Measurements from ENCODE around the gene BMPR1A. TPM values are rescaled to one million over a fixed set of nuclear protein-coding genes. Genes with fewer than 3 reads are reported as not detected.

Gene BMPR1A
- total and polyA plus RNA-seq, 10 of the 15 experiments (the other 5 are each of a cell fraction or from before 2014, with no cell fraction given): 2.3 to 22.7 (median 13.1) TPM

DNA sequence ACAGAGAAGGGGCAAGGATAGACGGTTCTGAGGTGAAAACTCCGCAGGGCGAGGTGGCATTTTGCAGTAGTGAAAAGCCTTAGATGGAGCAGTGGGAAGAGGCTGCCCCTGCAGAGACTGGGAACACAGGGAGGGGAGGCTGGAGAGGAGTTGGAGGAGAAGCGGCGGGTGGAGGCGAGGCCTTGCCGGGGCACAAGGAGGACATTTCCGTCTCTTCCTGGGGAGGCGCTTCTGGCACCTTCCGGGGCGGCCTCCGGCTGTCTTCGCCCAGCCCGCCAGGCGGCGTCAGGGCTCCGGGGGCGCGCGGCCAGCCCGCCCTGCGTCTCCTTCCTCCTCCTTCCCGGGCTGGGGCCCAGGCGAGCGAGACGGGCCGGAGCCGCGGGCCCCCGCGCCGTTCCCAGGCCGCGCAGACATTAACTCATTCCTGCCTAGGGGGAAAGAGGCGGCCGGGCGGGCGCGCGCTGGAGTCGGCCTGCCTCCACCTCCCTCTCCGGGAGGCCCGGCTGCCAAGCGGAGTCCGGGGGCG lies 45.4 kb upstream of the BMPR1A start (continued):
- TF ChIP-seq, protein P1, sequence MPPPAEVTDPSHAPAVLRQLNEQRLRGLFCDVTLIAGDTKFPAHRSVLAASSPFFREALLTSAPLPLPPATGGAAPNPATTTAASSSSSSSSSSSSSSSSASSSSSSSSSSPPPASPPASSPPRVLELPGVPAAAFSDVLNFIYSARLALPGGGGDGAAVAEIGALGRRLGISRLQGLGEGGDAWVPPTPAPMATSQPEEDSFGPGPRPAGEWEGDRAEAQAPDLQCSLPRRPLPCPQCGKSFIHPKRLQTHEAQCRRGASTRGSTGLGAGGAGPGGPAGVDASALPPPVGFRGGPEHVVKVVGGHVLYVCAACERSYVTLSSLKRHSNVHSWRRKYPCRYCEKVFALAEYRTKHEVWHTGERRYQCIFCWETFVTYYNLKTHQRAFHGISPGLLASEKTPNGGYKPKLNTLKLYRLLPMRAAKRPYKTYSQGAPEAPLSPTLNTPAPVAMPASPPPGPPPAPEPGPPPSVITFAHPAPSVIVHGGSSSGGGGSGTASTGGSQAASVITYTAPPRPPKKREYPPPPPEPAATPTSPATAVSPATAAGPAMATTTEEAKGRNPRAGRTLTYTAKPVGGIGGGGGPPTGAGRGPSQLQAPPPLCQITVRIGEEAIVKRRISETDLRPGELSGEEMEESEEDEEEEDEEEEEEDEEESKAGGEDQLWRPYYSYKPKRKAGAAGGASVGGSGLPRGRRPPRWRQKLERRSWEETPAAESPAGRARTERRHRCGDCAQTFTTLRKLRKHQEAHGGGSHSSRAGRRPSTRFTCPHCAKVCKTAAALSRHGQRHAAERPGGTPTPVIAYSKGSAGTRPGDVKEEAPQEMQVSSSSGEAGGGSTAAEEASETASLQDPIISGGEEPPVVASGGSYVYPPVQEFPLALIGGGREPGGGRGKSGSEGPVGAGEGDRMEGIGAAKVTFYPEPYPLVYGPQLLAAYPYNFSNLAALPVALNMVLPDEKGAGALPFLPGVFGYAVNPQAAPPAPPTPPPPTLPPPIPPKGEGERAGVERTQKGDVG (CRISPR knock-in tag; IDR thresholded peaks at IDR 0.05): no peak
- TF ChIP-seq STAT3 (IDR thresholded peaks at IDR 0.05; ENCODE audit: low read depth, low read length) (no peak), RBBP5 (conservative IDR thresholded peaks at IDR 0.05) (no peak), POU2F2 (IDR thresholded peaks at IDR 0.05; ENCODE audit: borderline replicate concordance, low read depth, low read length) (peak; percentile 48; the same call in 2 of the 3 replicates), PML (IDR thresholded peaks at IDR 0.05; ENCODE audit: low read length) (0 out of 2 replicates have a peak, but pooled peaks have one; percentile 48), SRF (IDR thresholded peaks at IDR 0.05; ENCODE audit: low read depth in 2 of 2, low read length in 2 of 2) (peak; percentile 17 to 24; a peak in 1 of 4 replicates), HDGF (IDR thresholded peaks at IDR 0.05) (peak; percentile 96), KDM1A (IDR thresholded peaks at IDR 0.05; ENCODE audit: borderline replicate concordance) (no peak), BRCA1 (IDR thresholded peaks at IDR 0.05; ENCODE audit: low read depth, low read length) (no peak), MTA3 (IDR thresholded peaks at IDR 0.05; ENCODE audit: borderline replicate concordance, low read length) (no peak), NR2C2 (IDR thresholded peaks at IDR 0.05; ENCODE audit: borderline replicate concordance, control insufficient read depth, insufficient read length, low read depth) (no peak), RAD51 (IDR thresholded peaks at IDR 0.05) (no peak), MTA2 (IDR thresholded peaks at IDR 0.05; ENCODE audit: low read depth) (no peak), EZH2 (IDR thresholded peaks at IDR 0.05; ENCODE audit: borderline replicate concordance, control insufficient read depth, low read depth, low read length) (no peak), TCF7 (IDR thresholded peaks at IDR 0.05; ENCODE audit: borderline replicate concordance) (no peak), GABPA (IDR thresholded peaks at IDR 0.05; ENCODE audit: low read depth) (peak; percentile 32; the same call in 1 of the 2 replicates), SMC3 (IDR thresholded peaks at IDR 0.05; ENCODE audit: borderline replicate concordance, low read length) (peak; percentile 89), ZBED1 (IDR thresholded peaks at IDR 0.05; ENCODE audit: borderline replicate concordance) (no peak)
- TF ChIP-seq, protein P2, sequence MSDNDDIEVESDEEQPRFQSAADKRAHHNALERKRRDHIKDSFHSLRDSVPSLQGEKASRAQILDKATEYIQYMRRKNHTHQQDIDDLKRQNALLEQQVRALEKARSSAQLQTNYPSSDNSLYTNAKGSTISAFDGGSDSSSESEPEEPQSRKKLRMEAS (IDR thresholded peaks at IDR 0.05; ENCODE audit: low read depth, low read length): no peak; the same call in 1 of the 2 replicates
- TF ChIP-seq, protein P3, sequence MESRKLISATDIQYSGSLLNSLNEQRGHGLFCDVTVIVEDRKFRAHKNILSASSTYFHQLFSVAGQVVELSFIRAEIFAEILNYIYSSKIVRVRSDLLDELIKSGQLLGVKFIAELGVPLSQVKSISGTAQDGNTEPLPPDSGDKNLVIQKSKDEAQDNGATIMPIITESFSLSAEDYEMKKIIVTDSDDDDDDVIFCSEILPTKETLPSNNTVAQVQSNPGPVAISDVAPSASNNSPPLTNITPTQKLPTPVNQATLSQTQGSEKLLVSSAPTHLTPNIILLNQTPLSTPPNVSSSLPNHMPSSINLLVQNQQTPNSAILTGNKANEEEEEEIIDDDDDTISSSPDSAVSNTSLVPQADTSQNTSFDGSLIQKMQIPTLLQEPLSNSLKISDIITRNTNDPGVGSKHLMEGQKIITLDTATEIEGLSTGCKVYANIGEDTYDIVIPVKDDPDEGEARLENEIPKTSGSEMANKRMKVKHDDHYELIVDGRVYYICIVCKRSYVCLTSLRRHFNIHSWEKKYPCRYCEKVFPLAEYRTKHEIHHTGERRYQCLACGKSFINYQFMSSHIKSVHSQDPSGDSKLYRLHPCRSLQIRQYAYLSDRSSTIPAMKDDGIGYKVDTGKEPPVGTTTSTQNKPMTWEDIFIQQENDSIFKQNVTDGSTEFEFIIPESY (IDR thresholded peaks at IDR 0.05): no peak
- TF ChIP-seq, protein P4, sequence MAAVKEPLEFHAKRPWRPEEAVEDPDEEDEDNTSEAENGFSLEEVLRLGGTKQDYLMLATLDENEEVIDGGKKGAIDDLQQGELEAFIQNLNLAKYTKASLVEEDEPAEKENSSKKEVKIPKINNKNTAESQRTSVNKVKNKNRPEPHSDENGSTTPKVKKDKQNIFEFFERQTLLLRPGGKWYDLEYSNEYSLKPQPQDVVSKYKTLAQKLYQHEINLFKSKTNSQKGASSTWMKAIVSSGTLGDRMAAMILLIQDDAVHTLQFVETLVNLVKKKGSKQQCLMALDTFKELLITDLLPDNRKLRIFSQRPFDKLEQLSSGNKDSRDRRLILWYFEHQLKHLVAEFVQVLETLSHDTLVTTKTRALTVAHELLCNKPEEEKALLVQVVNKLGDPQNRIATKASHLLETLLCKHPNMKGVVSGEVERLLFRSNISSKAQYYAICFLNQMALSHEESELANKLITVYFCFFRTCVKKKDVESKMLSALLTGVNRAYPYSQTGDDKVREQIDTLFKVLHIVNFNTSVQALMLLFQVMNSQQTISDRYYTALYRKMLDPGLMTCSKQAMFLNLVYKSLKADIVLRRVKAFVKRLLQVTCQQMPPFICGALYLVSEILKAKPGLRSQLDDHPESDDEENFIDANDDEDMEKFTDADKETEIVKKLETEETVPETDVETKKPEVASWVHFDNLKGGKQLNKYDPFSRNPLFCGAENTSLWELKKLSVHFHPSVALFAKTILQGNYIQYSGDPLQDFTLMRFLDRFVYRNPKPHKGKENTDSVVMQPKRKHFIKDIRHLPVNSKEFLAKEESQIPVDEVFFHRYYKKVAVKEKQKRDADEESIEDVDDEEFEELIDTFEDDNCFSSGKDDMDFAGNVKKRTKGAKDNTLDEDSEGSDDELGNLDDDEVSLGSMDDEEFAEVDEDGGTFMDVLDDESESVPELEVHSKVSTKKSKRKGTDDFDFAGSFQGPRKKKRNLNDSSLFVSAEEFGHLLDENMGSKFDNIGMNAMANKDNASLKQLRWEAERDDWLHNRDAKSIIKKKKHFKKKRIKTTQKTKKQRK (IDR thresholded peaks at IDR 0.05; ENCODE audit: low read depth, low read length): no peak
- TF ChIP-seq, protein P5, sequence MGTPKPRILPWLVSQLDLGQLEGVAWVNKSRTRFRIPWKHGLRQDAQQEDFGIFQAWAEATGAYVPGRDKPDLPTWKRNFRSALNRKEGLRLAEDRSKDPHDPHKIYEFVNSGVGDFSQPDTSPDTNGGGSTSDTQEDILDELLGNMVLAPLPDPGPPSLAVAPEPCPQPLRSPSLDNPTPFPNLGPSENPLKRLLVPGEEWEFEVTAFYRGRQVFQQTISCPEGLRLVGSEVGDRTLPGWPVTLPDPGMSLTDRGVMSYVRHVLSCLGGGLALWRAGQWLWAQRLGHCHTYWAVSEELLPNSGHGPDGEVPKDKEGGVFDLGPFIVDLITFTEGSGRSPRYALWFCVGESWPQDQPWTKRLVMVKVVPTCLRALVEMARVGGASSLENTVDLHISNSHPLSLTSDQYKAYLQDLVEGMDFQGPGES (IDR thresholded peaks at IDR 0.05): 0 out of 2 replicates have a peak, but pooled peaks have one; percentile 25

Data from GM12878 (cell line).